Psoas muscle (tissue), 8 donors: Measurements from ENCODE around the gene GALM. TPM values are rescaled to one million over a fixed set of nuclear protein-coding genes. Genes with fewer than 3 reads are reported as not detected.

ENCODE experiments used
- ATAC-seq, 4 donors: fragments of 200-7000 bp; cut with Tn5 transposase; one replicate each; pipeline ENCODE4 v1.9.1; 2020; ENCODE audit warnings: moderate library complexity in 3 of 4, mild to moderate bottlenecking in 2 of 4
- DNase-seq, 2 donors: peaks; one replicate each; pipeline ENCODE4 v3.0.0-alpha.2; 2020
- H3K27ac ChIP-seq: fragments of 200-600 bp; one replicate; pipeline ENCODE4 v1.8.0; 2022
- H3K27me3 ChIP-seq, 3 donors: fragments of 200-600 bp in 1 of 3; one replicate each; pipeline versions ENCODE4 v1.6.1 to v1.8.0; 2013 to 2022; ENCODE audit warnings: low read length in 2 of 3, mild to moderate bottlenecking in 2 of 3, moderate library complexity in 1 of 3; ENCODE audit not compliant: insufficient read depth in 3 of 3
- H3K36me3 ChIP-seq, 2 donors: fragments of 200-600 bp in 1 of 2; one replicate each; pipeline versions ENCODE4 v1.6.1 to v1.8.0; 2013 to 2022; ENCODE audit warnings: low read depth in 1 of 2, mild to moderate bottlenecking in 1 of 2, moderate library complexity in 1 of 2; ENCODE audit not compliant: insufficient read depth in 1 of 2
- H3K4me1 ChIP-seq: fragments of 200-600 bp; one replicate; pipeline ENCODE4 v1.8.0; 2022
- H3K4me3 ChIP-seq: fragments of 200-600 bp; one replicate; pipeline ENCODE4 v1.8.0; 2022; ENCODE audit warnings: mild to moderate bottlenecking
- H3K9me3 ChIP-seq: fragments of 200-600 bp; one replicate; pipeline ENCODE4 v1.8.0; 2022
- CTCF ChIP-seq: fragments of 200-600 bp; IDR thresholded peaks from one replicate; pipeline ENCODE4 v1.8.0; 2022; ENCODE audit warnings: antibody characterized with exemption
- WGBS, 3 donors: extraction: QIAGEN DNeasy Blood & Tissue Kit; methylation state at CpG; one replicate each; pipeline versions ENCODE4 v1.1.6 to v1.1.7; 2013; 5-methylcytosine and 5-hydroxymethylcytosine counted together
- intact Hi-C, 2 donors: fragments of 100-400 bp; cut with DNase I; formaldehyde crosslinking; loops; one replicate each; pipeline versions ENCODE4 v1.11.0 to v1.14.2; 2022
- polyA plus RNA-seq, 3 donors: library from polyadenylated mRNA; stranded (reverse); fragments of 200-250 nt; gene quantifications; one replicate each; pipeline ENCODE4 v1.2.3, GENCODE V29; 2013
- total RNA-seq, 4 donors: library from RNA; stranded (reverse); fragmentation: NEBNext Ultra II Directional in 2 of 4; extraction: Animal tissue kit (Norgen Biotek cat#: 25700) in 2 of 4; gene quantifications; one replicate each; pipeline versions ENCODE4 v1.2.1 to v1.2.4, GENCODE V29; 2021 to 2023
- donor health status: healthy with polysubstance abuse.
- donor health status: DM: no; HTN: no; CAD: no; lungs with moderate emphysema.
- donor health status: Bipolar disorder and iron deficiency.
- donor health status: healthy.
- donor health status: DM: yes; HTN: yes; CAD: no.
- donor health status: DM: no; HTN: no; CAD: no.
- donor health status: DM: no; HTN: no; CAD: no.
- donor health status: DM: yes; HTN: yes; CAD: no.

The GALM gene
- total and polyA plus RNA-seq, 7 donors = 2.0 to 16.1 (median 5.4) TPM

- no peak for ATAC-seq
- WGBS, 3 donors = 92 to 97% (median 97%) methylated on average over 2 of the region's 2 CpGs
Observed at GRCh38 chr2:38653380-38653714, 12.6 kb upstream of the GALM start.

GRCh38 chr2:38653715-38654527 is 12.0 kb upstream of the GALM start:
- WGBS, 3 donors = 87 to 90% (median 87%) methylated on average over 10 of the region's 10 CpGs
- Histone ChIP-seq H3K27ac (no peak overlapping the region), H3K9me3 (no peaks in the 10 kb centered on the region), H3K36me3 (no peaks in the 10 kb centered on the region), H3K4me1 (no peaks in the 10 kb centered on the region), H3K27me3 (no peaks in the 10 kb centered on the region), H3K4me3 (no peak overlapping the region)
- no peak for ATAC-seq
- no peak for TF ChIP-seq CTCF
- no peak for DNase-seq
- intact Hi-C loops = no loop called here

More at GRCh38 chr2:38653380-38653714, 12.6 kb upstream of the GALM start:
- Histone ChIP-seq H3K4me3 (no peak overlapping the region), H3K4me1 (no peaks in the 10 kb centered on the region), H3K27me3 (no peaks in the 10 kb centered on the region), H3K27ac (no peak overlapping the region), H3K9me3 (no peaks in the 10 kb centered on the region), H3K36me3 (no peaks in the 10 kb centered on the region)
- DNase-seq = no peak
- TF ChIP-seq CTCF = no peak
- intact Hi-C loops = no loop called here

- WGBS, 3 donors = 72 to 76% (median 75%) methylated on average over 13 of the region's 13 CpGs
- H3K9me3 ChIP-seq = no peaks in the 10 kb centered on the region
- no peak for TF ChIP-seq CTCF
- H3K27me3 ChIP-seq = no peaks in the 10 kb centered on the region
- no peaks in the 10 kb centered on the region for H3K4me1 ChIP-seq
- H3K4me3 ChIP-seq = no peak overlapping the region
- DNase-seq = no peak
- ATAC-seq = no peak
- no peaks in the 10 kb centered on the region for H3K36me3 ChIP-seq
- intact Hi-C loops = loop anchor here in 1 of 2 donors (5.0 kb wide), 1 partner anchor 47 kb away; no protein-coding TSS in a partner anchor
- no peak overlapping the region for H3K27ac ChIP-seq
Observed at GRCh38 chr2:38654528-38655381, 11.2 kb upstream of the GALM start.

- no peaks in the 10 kb centered on the region for H3K4me1 ChIP-seq
- intact Hi-C loops = loop anchor here in 1 of 2 donors (5.0 kb wide), 1 partner anchor 48 kb away; no protein-coding TSS in a partner anchor
Observed at GRCh38 chr2:38655441-38655840, 10.5 kb upstream of the GALM start.

More at GRCh38 chr2:38655441-38655840, 10.5 kb upstream of the GALM start:
- Histone ChIP-seq H3K36me3 (no peaks in the 10 kb centered on the region), H3K9me3 (no peaks in the 10 kb centered on the region), H3K27ac (no peak overlapping the region), H3K4me3 (no peak overlapping the region), H3K27me3 (no peaks in the 10 kb centered on the region)
- 28 to 36% (median 35%) methylated on average over 1 of the region's 1 CpG for WGBS, 3 donors
- no peak for TF ChIP-seq CTCF
- no peak for DNase-seq
- ATAC-seq = no peak
